K562 (cell line): ENCODE results near the gene MYMX. TPM values are rescaled to one million over a fixed set of nuclear protein-coding genes. Genes with fewer than 3 reads are reported as not detected.
A peak's percentile ranks its signal among the peaks of the same experiment; 100 is the strongest.

Source experiments
- HNRNPH1 ChIP-seq: fragments of 200-400 bp; formaldehyde crosslinking; optimal IDR thresholded peaks from 2 replicates; pipeline ENCODE3; 2017; ENCODE audit warnings: low read depth, mild to moderate bottlenecking, low read length, moderate library complexity
- HSF4 ChIP-seq: fragments of 250-450 bp; sonication (Bioruptor Pico); IDR thresholded peaks from 2 replicates; pipeline ENCODE4 v2.1.2; 2022; ENCODE audit warnings: mild to moderate bottlenecking, moderate library complexity, borderline replicate concordance
- NFXL1 ChIP-seq: fragments of 450-650 bp; formaldehyde crosslinking; IDR thresholded peaks from 2 replicates; pipeline ENCODE4 v1.4.0; 2021; ENCODE audit warnings: mild to moderate bottlenecking
- PREB ChIP-seq: sonication (generic); formaldehyde crosslinking; IDR thresholded peaks from 2 replicates; pipeline ENCODE4 v1.8.1; 2023; ENCODE audit warnings: mild to moderate bottlenecking, missing genetic modification reagents
- SIN3B ChIP-seq: fragments of 450-650 bp; IDR thresholded peaks from 2 replicates; pipeline ENCODE4 v1.6.1; 2017; ENCODE audit warnings: low read depth, mild to moderate bottlenecking, moderate library complexity
- STAG1 ChIP-seq: sonication (generic); formaldehyde crosslinking; IDR thresholded peaks from 2 replicates; pipeline ENCODE4 v1.5.0; 2020; ENCODE audit warnings: missing genetic modification reagents, borderline replicate concordance
- TCF15 ChIP-seq: fragments of 250-450 bp; sonication (Bioruptor Pico); IDR thresholded peaks from 2 replicates; pipeline ENCODE4 v1.8.0; 2022; ENCODE audit warnings: moderate library complexity, mild to moderate bottlenecking, inconsistent platforms
- polyA plus RNA-seq, 8 experiments: library from polyadenylated mRNA; depleted of rRNA in 4 of 8; stranded (reverse) in 5 of 8; unstranded in 3 of 8; fragments of >200 nt; fragmentation: Nextera tagmentation in 2 of 8; fragmentation: Illumina TruSeq in 1 of 8; extraction: Ambion mirVana in 2 of 8; extraction: Trizol in 1 of 8; gene quantifications; 2 replicates each; pipeline versions ENCODE4 v1.2.1 to v1.2.3, GENCODE V29; 2011 to 2014; ENCODE audit warnings: inconsistent platforms in 1 of 8, missing spikeins in 1 of 8
- total RNA-seq, 7 experiments: library from RNA; depleted of rRNA in 6 of 7; stranded (reverse); fragments of >200 nt in 6 of 7; fragmentation: Illumina TruSeq in 2 of 7; extraction: Trizol in 2 of 7; gene quantifications; 2 replicates each; pipeline versions ENCODE4 v1.2.1 to v1.2.3, GENCODE V29; 2011 to 2021; ENCODE audit warnings: low replicate concordance in 1 of 7

Gene MYMX
- total and polyA plus RNA-seq, 9 of the 15 experiments (the other 6 are each of a cell fraction or from before 2014, with no cell fraction given), result 0.12 TPM; not detected in 8

- TF ChIP-seq TCF15 (CRISPR knock-in tag) (no peak), NFXL1 (0 out of 2 replicates have a peak, but pooled peaks have one; percentile 49), STAG1 (CRISPR knock-in tag) (0 out of 2 replicates have a peak, but pooled peaks have one; percentile 19), HNRNPH1 (no peak), PREB (CRISPR knock-in tag) (0 out of 2 replicates have a peak, but pooled peaks have one; percentile 5), HSF4 (CRISPR knock-in tag) (no peak), SIN3B (no peak)
- TF ChIP-seq, all 486 proteins: peak for 21
Observed at GRCh38 chr6:44251576-44252524, 35.1 kb downstream of the MYMX start (continued).
